ENCODE measurements around the gene CD58. TPM values are rescaled to one million over a fixed set of nuclear protein-coding genes. Genes with fewer than 3 reads are reported as not detected.

CD58 gene
- total and polyA plus RNA-seq, 9 of the 15 experiments (the other 6 are each of a cell fraction or from before 2014, with no cell fraction given): 18.1 to 113 (median 37.4) TPM

DNA sequence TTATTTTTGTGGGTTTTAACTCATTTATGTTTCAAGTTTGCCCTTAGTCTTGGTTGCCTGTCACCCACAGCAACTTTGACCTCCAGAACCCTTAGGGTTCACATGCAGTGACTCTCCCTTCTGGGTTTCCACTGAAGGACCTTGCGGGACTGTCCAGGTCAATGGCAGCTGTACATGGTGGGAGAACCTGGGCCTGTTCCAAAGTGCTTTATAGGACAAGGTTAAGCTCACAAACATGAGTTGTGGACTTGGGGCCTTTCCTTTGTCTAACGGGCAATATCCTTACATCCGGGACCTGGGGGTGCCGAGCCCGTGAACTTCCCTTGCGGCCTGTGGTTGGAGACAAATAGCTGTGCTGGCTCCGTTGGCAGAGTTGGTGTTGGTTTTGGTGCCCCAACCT lies 77.8 kb downstream of the CD58 start (continued):
- TF ChIP-seq CREB3L1 (IDR thresholded peaks at IDR 0.05; ENCODE audit: borderline replicate concordance, low read depth) (no peak), PTRF (tag; IDR thresholded peaks at IDR 0.05) (no peak), NBN (IDR thresholded peaks at IDR 0.05; ENCODE audit: low read depth) (no peak), ZNF212 (CRISPR knock-in tag; IDR thresholded peaks at IDR 0.05) (no peak), JUN (IDR thresholded peaks at IDR 0.05; ENCODE audit: borderline replicate concordance, low read depth, low read length) (no peak), JUN (CRISPR knock-in tag; IDR thresholded peaks at IDR 0.05; ENCODE audit: borderline replicate concordance) (no peak)

DNA sequence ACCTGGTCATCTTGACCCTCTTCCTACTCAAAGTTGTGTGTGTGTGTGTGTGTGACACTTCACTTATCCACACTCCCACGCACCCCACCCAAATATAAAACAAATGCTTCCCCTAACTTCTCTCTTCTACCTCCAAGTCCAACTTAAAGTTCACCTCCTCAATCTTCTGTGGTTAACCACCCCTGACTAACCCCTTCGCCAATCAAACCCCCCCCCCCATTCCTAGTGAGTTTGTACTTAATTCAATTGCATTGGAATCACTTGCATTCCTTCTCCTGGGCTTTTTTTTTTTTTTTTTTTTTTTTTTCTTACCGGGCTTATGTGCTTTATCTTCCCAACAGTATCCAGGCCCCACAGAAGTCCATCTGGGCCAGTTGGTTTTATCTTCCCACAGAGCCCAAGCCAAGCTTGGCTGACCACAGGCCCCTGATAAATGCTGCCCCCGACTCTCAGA lies 78.4 kb downstream of the CD58 start:
- no peak overlapping the region for H2AFZ ChIP-seq (ENCODE audit: low read depth, low read length)
- peak overlapping the region in 1 of 2 experiments; percentile 40; a peak in 1 of 4 replicates for H3K9ac ChIP-seq (ENCODE audit: insufficient read depth in 1 of 2, low read depth in 2 of 2, low read length in 2 of 2)
- no peak overlapping the region for H3K27ac ChIP-seq (ENCODE audit: extremely low read depth, low read depth, low read length)
- FAIRE-seq: no peak
- ChIA-PET POLR2A (interaction anchor here (3.4 kb wide), 1 partner anchor 11 kb away, joined by 10 read pairs; no protein-coding TSS in a partner anchor), CTCF (ENCODE audit: low intra/inter-chr PET ratio) (interaction anchor here (1.2 kb wide), 1 partner anchor 353 kb away, joined by 3 read pairs; no protein-coding TSS in a partner anchor)
- no peaks in the 10 kb centered on the region; a peak in 1 of 5 replicates for H3K27me3 ChIP-seq (ENCODE audit: control insufficient read depth in 2 of 2, insufficient read depth in 2 of 2, low read length in 2 of 2)
- H3K36me3 ChIP-seq (ENCODE audit: control insufficient read depth, insufficient read depth, low read length): no peaks in the 10 kb centered on the region
- peaks cover 14 to 21% of the 10 kb centered on the region in 2 experiments for H3K4me1 ChIP-seq (replicated peaks in 1 of 2; ENCODE audit: control insufficient read depth in 2 of 2, insufficient read depth in 2 of 2, low read length in 2 of 2)
- H3K9me1 ChIP-seq (ENCODE audit: control insufficient read depth, insufficient read depth, low read length): no peaks in the 10 kb centered on the region
- ATAC-seq: peak; percentile 39; the same call in 2 of the 3 replicates
- 13% methylated on average over 4 of the region's 4 CpGs for WGBS (ENCODE audit: insufficient coverage, low coverage, missing lambda C conversion rate)
- DNase-seq (ENCODE audit: extremely low read depth in 1 of 4, low spot score in 3 of 4): peak in 3 of 4 experiments; percentile 46 to 76 (median 66)
- no peaks in the 10 kb centered on the region for H3K79me2 ChIP-seq (ENCODE audit: control insufficient read depth, insufficient read depth, low read length)
- intact Hi-C loops (cut with micrococcal nuclease): loop anchor here (10.0 kb wide), 1 partner anchor 258 kb away; no protein-coding TSS in a partner anchor
- no TSS peak for BruUV-seq (replicated peaks)
- no peak overlapping the region for H3K4me2 ChIP-seq (ENCODE audit: insufficient read depth, low read length)
- H3K4me3 ChIP-seq: no peak overlapping the region
- in situ Hi-C loops (cut with MboI): no loop called here
- H4K20me1 ChIP-seq (replicated peaks; ENCODE audit: control insufficient read depth, insufficient read depth, low read length): no peaks in the 10 kb centered on the region
- no peaks in the 10 kb centered on the region for H3K9me3 ChIP-seq (replicated peaks; ENCODE audit: control insufficient read depth, insufficient read depth, low read depth, low read length)
- 0 out of 2 replicates have a peak, but pooled peaks have one; percentile 32 for TF ChIP-seq TEAD4 (IDR thresholded peaks at IDR 0.05; ENCODE audit: low read length)
- no peak for TF ChIP-seq TEAD4 (CRISPR knock-in tag; IDR thresholded peaks at IDR 0.05; ENCODE audit: borderline replicate concordance)
- no peak for TF ChIP-seq SREBF1 (IDR thresholded peaks at IDR 0.05; ENCODE audit: borderline replicate concordance, low read depth, low read length)
- TF ChIP-seq BDP1 (IDR thresholded peaks at IDR 0.05; ENCODE audit: insufficient read depth, insufficient read length): no peak
- TF ChIP-seq ZNF217 (CRISPR knock-in tag; IDR thresholded peaks at IDR 0.05): no peak
- no peak for TF ChIP-seq YBX1 (IDR thresholded peaks at IDR 0.05)
- no peak for TF ChIP-seq HDAC6 (IDR thresholded peaks at IDR 0.05; ENCODE audit: low read depth, low read length)
- TF ChIP-seq XRCC3 (IDR thresholded peaks at IDR 0.05): no peak
- no peak for TF ChIP-seq ZNF707 (CRISPR knock-in tag; conservative IDR thresholded peaks at IDR 0.05)
- TF ChIP-seq SRSF7 (optimal IDR thresholded peaks at IDR 0.05; ENCODE audit: low read depth, low read length): no peak
- TF ChIP-seq NFE2L1 (tag; IDR thresholded peaks at IDR 0.05; ENCODE audit: borderline replicate concordance, low read depth): no peak
- no peak for TF ChIP-seq ATF2 (CRISPR knock-in tag; IDR thresholded peaks at IDR 0.05)
- TF ChIP-seq EGR1 (conservative IDR thresholded peaks at IDR 0.05): peak; percentile 83
- no peak for TF ChIP-seq FOXA3 (CRISPR knock-in tag; conservative IDR thresholded peaks at IDR 0.05 in 1 of 2, IDR thresholded peaks at IDR 0.05 in 1 of 2)
- TF ChIP-seq ZNF24 (IDR thresholded peaks at IDR 0.05): no peak
- TF ChIP-seq LEF1 (IDR thresholded peaks at IDR 0.05): no peak
